Karpas-422 (cell line): ENCODE data around the gene PVALEF. TPM values are rescaled to one million over a fixed set of nuclear protein-coding genes. Genes with fewer than 3 reads are reported as not detected.

Experiments
- DNase-seq: peaks from one replicate; pipeline ENCODE4 v3.0.0-alpha.2; 2015
- H2AFZ ChIP-seq: fragments of 200-600 bp; sonication (generic); 2 replicates; pipeline ENCODE4 v1.6.1; 2014; ENCODE audit warnings: antibody characterized with exemption, low read length, mixed read lengths
- H3K27ac ChIP-seq: fragments of 200-600 bp; sonication (generic); 2 replicates; pipeline ENCODE4 v1.5.1; 2014; ENCODE audit warnings: mild to moderate bottlenecking, low read length, moderate library complexity
- H3K27me3 ChIP-seq: fragments of 200-600 bp; sonication (generic); 2 replicates; pipeline ENCODE4 v1.6.1; 2014; ENCODE audit warnings: low read length, mixed read lengths
- H3K36me3 ChIP-seq: fragments of 200-600 bp; sonication (generic); 2 replicates; pipeline ENCODE4 v1.6.1; 2014; ENCODE audit warnings: low read length, mixed read lengths; ENCODE audit not compliant: insufficient read depth
- H3K4me1 ChIP-seq: fragments of 200-600 bp; sonication (generic); 2 replicates; pipeline ENCODE4 v1.6.1; 2014; ENCODE audit warnings: mild to moderate bottlenecking, low read length, mixed read lengths
- H3K4me2 ChIP-seq: fragments of 200-600 bp; sonication (generic); 2 replicates; pipeline ENCODE4 v1.6.1; 2014; ENCODE audit warnings: low read length, low read depth, mild to moderate bottlenecking; ENCODE audit not compliant: poor library complexity, severe bottlenecking
- H3K4me3 ChIP-seq: fragments of 200-600 bp; sonication (generic); 2 replicates; pipeline ENCODE4 v1.5.1; 2014; ENCODE audit warnings: mild to moderate bottlenecking, antibody characterized with exemption, low read length, mixed read lengths
- H3K79me2 ChIP-seq: fragments of 200-600 bp; sonication (generic); 2 replicates; pipeline ENCODE4 v1.6.1; 2014; ENCODE audit warnings: mild to moderate bottlenecking, low read length, mixed read lengths
- H3K9ac ChIP-seq: fragments of 200-600 bp; sonication (generic); 2 replicates; pipeline ENCODE4 v1.6.0; 2014; ENCODE audit warnings: low read length
- H3K9me2 ChIP-seq: fragments of 200-600 bp; sonication (generic), shearing (Covaris generic); replicated peaks from 2 replicates; pipeline ENCODE4 v1.6.0; 2014; ENCODE audit warnings: mild to moderate bottlenecking, low read length, moderate library complexity; ENCODE audit not compliant: insufficient read depth
- H3K9me3 ChIP-seq: fragments of 300-700, 200-600 bp; sonication (generic); 2 replicates; pipeline ENCODE4 v1.6.1; 2014; ENCODE audit warnings: low read length, mixed read lengths
- H4K20me1 ChIP-seq: fragments of 200-600 bp; sonication (generic); 2 replicates; pipeline ENCODE4 v1.6.1; 2014; ENCODE audit warnings: mild to moderate bottlenecking, antibody characterized with exemption, low read length, low read depth; ENCODE audit not compliant: insufficient read depth
- total RNA-seq: library from RNA; depleted of rRNA; stranded (reverse); fragments of >200 nt; shearing (Covaris generic); gene quantifications from 2 replicates; pipeline ENCODE4 v1.2.3, GENCODE V29; 2014; ENCODE audit warnings: low replicate concordance

Gene PVALEF
- total RNA-seq, 1 experiment from 2014 or later = not detected

DNA sequence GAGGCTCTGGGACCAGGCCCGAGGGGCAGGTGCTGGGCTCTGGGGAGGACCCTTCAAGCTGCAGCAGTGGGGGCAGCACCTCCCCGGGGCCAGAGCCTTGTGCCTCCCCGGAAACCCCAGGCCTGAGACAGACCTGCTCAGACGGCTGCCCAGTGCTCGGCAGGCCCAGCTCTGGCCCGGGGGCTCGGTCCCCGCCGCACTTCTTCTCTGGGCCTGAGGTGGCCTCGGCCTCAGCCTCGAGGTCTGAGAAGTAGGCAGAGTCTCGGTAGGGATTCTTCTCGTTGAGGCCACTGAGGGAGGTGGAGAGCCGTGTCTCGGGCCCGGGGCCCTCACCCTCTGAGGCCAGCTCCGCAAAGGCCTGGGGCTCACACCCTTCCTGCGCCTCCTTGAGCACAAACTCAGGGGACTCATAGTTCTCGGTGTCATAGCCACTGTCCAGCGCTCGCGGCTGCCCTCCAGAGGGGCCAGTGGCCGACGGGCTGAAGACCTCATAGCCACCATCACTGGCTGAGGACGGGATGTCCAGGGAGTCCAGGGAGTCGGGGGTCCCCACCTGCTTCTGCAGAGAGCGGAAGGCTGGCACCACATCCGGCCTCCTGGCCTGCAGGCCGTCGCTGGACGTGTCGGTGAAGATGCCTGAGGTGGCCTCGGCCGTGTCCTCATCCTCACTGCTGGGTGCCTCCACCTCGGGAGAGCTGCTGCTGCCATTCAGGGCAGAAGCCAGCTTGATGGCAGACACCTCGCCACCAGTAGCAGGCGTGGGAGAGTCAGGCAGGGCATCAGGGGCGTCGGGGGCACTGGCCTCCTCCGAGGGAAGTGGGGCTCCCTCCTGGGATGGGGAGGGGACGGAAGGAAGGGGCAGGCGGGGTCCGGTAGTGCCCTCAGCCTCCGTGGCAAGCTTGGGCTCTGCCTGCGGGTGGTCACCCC, 44.3 kb upstream of the PVALEF start:
- no peak overlapping the region for H3K4me2 ChIP-seq
- H3K4me1 ChIP-seq = no peaks in the 10 kb centered on the region
- no peaks in the 10 kb centered on the region for H3K79me2 ChIP-seq
- DNase-seq = peak; percentile 51
- H3K9ac ChIP-seq = no peak overlapping the region
- H3K27me3 ChIP-seq = no peaks in the 10 kb centered on the region
- no peaks in the 10 kb centered on the region for H3K9me2 ChIP-seq
- no peaks in the 10 kb centered on the region for H3K36me3 ChIP-seq
- no peaks in the 10 kb centered on the region for H3K9me3 ChIP-seq
- no peak overlapping the region for H3K27ac ChIP-seq
- H2AFZ ChIP-seq = no peak overlapping the region
- H3K4me3 ChIP-seq = no peak overlapping the region
- H4K20me1 ChIP-seq = no peaks in the 10 kb centered on the region

DNA sequence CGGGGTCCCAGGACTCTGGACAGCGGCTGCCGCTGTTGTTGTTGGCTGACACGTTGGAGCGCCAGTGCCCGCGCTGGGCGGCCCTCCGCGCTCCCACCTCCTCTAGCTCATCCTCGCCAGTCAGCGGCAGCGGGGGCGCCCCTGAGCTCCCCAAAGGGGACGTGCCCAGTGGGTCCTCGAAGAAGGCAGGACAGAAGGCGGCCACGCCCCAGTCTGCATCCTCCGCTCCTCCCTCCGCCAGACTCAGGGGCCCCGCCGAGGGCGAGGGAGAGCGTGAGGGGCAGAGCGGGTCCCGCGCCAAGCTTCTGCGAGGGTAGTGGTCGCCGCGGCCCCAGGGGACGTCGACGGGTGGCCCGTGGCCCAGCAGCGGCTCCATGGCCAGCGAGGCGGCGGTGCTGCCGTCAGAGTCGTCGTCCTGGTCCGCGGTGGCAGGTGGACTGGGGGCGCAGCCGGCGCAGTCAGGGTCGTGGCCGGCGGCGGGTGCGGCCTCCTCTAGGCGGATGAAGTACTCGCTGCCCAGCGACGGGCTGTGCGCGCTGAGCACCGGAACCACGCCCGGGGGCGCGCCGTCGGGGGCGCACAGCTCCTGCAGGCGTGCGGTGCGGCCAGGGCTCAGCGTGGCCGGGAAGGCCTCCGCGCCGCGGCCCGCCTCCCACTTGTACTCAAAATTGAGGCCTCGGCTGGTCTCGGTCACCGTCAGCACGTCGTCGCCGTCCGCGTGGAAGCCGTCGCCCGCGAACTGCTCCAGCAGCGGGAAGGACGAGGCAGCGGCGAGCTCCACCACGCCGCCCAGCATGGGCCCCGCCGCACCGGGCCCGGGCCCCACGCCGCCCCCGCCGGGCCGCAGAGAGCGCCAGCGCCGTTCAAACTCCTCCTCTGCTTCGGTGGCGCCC, 43.2 kb upstream of the PVALEF start:
- Histone ChIP-seq H2AFZ (no peak overlapping the region), H3K9me2 (no peaks in the 10 kb centered on the region), H3K4me1 (no peaks in the 10 kb centered on the region), H3K27me3 (no peaks in the 10 kb centered on the region), H3K9me3 (no peaks in the 10 kb centered on the region), H3K4me3 (no peak overlapping the region), H4K20me1 (no peaks in the 10 kb centered on the region), H3K36me3 (no peaks in the 10 kb centered on the region), H3K4me2 (no peak overlapping the region), H3K27ac (no peak overlapping the region), H3K79me2 (no peaks in the 10 kb centered on the region), H3K9ac (no peak overlapping the region)
- no peak for DNase-seq

DNA sequence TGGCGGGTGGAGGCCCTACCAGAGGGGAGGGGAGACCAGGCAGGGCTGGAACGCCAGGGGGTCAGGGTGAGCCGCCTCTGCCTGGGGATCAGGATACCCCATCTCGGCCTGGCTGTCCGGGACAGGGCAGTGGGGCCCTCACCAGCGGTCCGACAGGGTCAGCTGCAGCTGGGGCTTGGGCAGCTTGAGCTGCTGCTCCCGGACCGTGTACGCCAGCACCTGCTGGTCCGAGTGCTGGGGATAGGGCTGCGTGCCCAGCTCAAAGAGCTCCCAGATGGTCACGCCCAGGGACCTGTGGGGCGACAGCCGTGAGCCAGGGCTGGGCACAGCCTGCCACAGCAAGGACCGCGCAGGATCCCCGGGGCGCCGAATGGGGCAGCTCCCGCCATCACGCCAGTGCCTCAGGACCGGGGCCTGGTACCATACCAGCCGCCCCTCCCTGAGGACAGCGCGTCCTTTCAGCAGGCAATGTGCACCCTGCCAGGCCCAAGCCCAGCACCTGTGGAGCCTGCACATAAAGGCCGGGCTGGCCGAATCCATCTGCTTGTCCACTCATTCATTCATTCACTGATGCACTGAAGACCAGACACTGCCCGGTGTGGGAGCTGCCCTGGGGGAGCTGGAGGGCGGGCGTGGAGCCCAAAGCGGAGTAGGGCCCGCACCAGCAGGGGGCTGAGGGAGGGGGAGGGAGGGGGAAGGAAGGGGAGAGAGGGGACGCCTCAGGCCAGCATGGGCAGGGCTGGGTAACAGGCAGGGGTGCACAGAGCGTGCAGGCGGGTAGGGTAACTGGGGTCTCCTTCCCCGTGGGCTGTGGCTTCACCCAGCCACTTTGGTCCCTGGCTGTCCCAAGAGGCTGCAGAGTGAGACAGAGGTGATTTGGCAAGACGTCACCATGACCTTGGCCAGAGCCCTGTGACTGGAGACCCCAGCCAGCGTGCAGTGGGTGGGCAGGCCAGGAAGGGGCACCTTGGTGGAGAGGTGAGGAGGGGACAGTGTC, 42.0 kb upstream of the PVALEF start:
- Histone ChIP-seq H3K9me3 (no peaks in the 10 kb centered on the region), H3K27me3 (no peaks in the 10 kb centered on the region), H3K36me3 (no peaks in the 10 kb centered on the region), H3K9me2 (no peaks in the 10 kb centered on the region), H3K4me1 (no peaks in the 10 kb centered on the region), H2AFZ (no peak overlapping the region), H3K4me3 (no peak overlapping the region), H3K27ac (no peak overlapping the region), H3K9ac (no peak overlapping the region), H3K4me2 (no peak overlapping the region), H3K79me2 (no peaks in the 10 kb centered on the region), H4K20me1 (no peaks in the 10 kb centered on the region)
- no peak for DNase-seq

DNA sequence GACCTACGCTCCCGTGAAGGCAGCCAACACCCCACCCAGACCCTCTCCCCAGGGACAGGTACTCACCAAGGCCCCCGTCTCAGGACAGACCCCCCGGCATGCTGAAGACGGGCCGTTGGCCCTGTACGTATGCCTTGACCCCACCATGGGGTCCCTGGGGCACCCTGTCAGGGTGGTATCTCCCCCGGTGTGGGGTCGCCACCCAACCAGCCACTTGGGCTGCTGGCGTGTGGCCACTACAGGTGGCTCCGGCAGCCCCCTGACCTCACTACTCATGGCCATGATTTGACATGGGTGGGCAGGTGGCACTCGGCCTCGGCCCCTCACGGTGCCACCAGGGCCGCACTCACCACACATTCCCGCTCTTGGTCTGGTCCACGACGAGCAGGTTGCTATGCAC, 40.9 kb upstream of the PVALEF start:
- Histone ChIP-seq H3K9ac (no peak overlapping the region), H3K27me3 (no peaks in the 10 kb centered on the region), H2AFZ (no peak overlapping the region)

DNA sequence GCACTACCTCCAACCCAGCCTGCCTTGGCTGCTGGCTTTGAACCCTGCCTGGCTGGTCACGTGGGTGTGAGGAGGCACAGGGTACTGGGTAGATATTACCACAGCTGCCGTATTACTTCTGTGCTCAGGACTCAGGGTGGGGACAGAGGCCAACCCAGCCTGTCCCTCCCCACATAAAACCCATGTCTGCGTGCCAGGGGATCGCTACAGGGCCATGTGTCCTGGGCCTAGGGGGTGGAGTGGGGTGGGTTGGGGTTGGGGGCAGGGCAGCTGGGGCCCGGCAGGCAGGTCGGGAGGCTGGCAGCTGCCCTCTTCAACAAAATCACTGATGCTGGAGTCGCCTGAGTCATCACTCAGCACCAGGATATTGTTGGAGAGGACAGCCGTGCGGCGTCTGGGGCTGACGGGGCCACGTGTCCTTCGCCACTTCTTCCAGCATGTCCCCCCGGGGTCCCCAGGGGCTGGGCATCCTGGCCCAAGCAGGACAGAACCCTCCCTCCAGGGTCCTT, 39.7 kb upstream of the PVALEF start:
- H3K9me2 ChIP-seq = no peaks in the 10 kb centered on the region
- no peak overlapping the region for H3K9ac ChIP-seq
- no peak for DNase-seq
- H3K9me3 ChIP-seq = no peaks in the 10 kb centered on the region
- no peaks in the 10 kb centered on the region for H4K20me1 ChIP-seq
- H3K4me1 ChIP-seq = no peaks in the 10 kb centered on the region
- no peak overlapping the region for H3K4me3 ChIP-seq
- H2AFZ ChIP-seq = no peak overlapping the region
- H3K36me3 ChIP-seq = no peaks in the 10 kb centered on the region
- no peak overlapping the region for H3K27ac ChIP-seq
- no peaks in the 10 kb centered on the region for H3K79me2 ChIP-seq
- H3K4me2 ChIP-seq = no peak overlapping the region
- no peaks in the 10 kb centered on the region for H3K27me3 ChIP-seq

More for the DNA sequence above, 40.9 kb upstream of the PVALEF start:
- no peak overlapping the region for H3K4me3 ChIP-seq
- H3K27ac ChIP-seq = no peak overlapping the region
- no peaks in the 10 kb centered on the region for H3K4me1 ChIP-seq
- no peaks in the 10 kb centered on the region for H3K36me3 ChIP-seq
- no peaks in the 10 kb centered on the region for H3K9me3 ChIP-seq
- H4K20me1 ChIP-seq = no peaks in the 10 kb centered on the region
- no peaks in the 10 kb centered on the region for H3K9me2 ChIP-seq
- no peak for DNase-seq
- no peak overlapping the region for H3K4me2 ChIP-seq
- no peaks in the 10 kb centered on the region for H3K79me2 ChIP-seq

DNA sequence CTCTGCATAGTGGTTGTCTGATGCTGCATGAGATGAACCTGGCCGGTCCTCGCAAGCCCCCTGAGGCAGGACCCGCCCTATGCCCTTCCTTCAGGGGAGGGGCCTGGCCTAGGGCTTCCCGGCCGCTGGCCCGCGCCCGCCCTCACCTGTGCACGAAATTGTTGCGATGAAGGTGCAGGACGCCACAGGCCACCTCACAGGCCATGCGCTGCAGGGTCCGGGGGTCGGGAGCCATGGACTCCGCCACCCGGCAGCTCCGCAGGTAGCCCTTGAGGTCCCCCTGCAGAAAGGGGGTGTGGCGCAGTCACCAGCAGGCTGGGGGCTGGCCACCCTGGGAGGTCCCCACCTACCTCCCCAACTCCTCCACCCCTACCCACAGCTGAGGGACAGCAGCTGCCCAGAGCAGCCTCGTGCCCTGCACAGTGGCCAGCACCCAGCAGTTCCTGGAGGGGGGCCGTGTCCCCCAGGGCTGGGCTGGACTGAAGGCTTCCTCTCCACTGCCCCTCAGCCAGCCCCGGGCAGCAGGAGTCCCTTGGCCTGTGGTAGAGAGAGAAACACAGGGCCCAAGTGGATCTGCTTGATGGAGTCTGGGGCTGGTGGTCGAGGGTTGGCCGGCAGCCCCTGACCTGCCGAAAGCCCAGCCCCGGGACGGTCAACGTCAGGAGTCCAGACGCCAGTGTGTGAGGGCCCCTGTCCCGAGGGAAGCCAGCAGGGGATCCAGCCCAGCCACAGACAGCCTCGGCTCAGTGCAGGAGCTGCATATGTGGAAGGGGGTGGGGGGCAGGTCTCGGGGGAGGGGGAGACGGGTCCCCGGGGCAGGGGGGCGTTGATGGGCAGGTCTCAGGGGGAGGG, 38.8 kb upstream of the PVALEF start:
- H3K4me1 ChIP-seq = no peaks in the 10 kb centered on the region
- H3K79me2 ChIP-seq = no peaks in the 10 kb centered on the region
- H3K27me3 ChIP-seq = no peaks in the 10 kb centered on the region
- H3K4me3 ChIP-seq = no peak overlapping the region
- H3K9me2 ChIP-seq = no peaks in the 10 kb centered on the region
- no peaks in the 10 kb centered on the region for H3K36me3 ChIP-seq
- H3K9ac ChIP-seq = no peak overlapping the region
- H2AFZ ChIP-seq = no peak overlapping the region
- no peak for DNase-seq
- no peak overlapping the region for H3K4me2 ChIP-seq
- no peak overlapping the region for H3K27ac ChIP-seq
- no peaks in the 10 kb centered on the region for H3K9me3 ChIP-seq
- H4K20me1 ChIP-seq = no peaks in the 10 kb centered on the region

DNA sequence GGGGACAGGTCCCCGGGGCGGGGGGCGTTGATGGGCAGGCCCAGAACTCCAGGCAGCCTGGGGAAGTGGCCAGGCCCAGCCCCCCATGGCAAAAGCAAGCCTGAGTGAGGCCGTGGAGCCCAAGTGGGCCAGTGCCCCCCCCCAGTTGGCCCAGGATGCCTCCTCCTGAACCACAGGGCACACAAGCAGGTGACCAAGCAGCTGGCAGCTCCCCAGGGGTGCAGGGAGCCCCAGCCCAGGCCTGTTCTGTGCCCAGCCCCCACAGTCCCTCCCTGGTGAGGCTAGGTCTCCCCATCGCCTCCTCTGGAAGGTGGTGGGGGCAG, 38.2 kb upstream of the PVALEF start:
- Histone ChIP-seq H2AFZ (no peak overlapping the region), H3K36me3 (no peaks in the 10 kb centered on the region), H3K9me2 (no peaks in the 10 kb centered on the region), H3K9me3 (no peaks in the 10 kb centered on the region), H3K4me3 (no peak overlapping the region), H3K4me1 (no peaks in the 10 kb centered on the region), H3K27ac (no peak overlapping the region), H4K20me1 (no peaks in the 10 kb centered on the region), H3K9ac (no peak overlapping the region), H3K27me3 (no peaks in the 10 kb centered on the region), H3K79me2 (no peaks in the 10 kb centered on the region), H3K4me2 (no peak overlapping the region)
- DNase-seq = no peak
